Stimulated activated CD8-positive, alpha-beta memory T cell treated with anti-CD3 and anti-CD28 coated beads, Interleukin-4, amount 100 ng/mL, for 24 hours (primary cell): ENCODE data around the gene PLIN1.
"Not testable (repeated sequence)": the region's sequence is repeated elsewhere in the genome, so short reads cannot be mapped to it uniquely, and the experiment has no call there.

Source experiments
- DNase-seq: peaks from one replicate; pipeline ENCODE4 v3.0.0-alpha.2; 2020; ENCODE audit warnings: low read depth

The PLIN1 gene, protein sequence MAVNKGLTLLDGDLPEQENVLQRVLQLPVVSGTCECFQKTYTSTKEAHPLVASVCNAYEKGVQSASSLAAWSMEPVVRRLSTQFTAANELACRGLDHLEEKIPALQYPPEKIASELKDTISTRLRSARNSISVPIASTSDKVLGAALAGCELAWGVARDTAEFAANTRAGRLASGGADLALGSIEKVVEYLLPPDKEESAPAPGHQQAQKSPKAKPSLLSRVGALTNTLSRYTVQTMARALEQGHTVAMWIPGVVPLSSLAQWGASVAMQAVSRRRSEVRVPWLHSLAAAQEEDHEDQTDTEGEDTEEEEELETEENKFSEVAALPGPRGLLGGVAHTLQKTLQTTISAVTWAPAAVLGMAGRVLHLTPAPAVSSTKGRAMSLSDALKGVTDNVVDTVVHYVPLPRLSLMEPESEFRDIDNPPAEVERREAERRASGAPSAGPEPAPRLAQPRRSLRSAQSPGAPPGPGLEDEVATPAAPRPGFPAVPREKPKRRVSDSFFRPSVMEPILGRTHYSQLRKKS

DNA sequence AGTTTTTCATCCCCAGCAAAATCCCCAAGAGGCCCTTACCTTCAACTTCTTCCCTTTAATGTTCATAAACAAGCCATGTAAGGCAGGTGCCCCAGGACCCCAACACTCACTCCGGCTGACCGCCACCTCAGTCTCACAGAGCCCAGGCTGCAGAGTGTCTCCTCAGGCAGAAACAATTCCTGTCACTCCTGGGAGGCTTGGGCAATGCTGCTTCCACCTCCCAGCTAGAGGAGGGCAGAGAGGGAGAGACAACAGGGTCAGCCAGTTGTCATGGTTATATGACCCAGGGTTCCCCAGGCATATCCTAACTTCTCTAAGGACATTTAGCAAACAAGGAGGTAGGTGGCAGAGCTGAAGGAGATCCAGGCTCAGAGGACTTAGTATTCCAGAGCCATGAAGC, at the start of gene PLIN1:
Gene PLIN1 (minus strand): TSS at position 156 of the 400 bp plus-strand sequence. CDS start 1,878 bp downstream, outside the sequence.
- DNase-seq, result no peak

DNA sequence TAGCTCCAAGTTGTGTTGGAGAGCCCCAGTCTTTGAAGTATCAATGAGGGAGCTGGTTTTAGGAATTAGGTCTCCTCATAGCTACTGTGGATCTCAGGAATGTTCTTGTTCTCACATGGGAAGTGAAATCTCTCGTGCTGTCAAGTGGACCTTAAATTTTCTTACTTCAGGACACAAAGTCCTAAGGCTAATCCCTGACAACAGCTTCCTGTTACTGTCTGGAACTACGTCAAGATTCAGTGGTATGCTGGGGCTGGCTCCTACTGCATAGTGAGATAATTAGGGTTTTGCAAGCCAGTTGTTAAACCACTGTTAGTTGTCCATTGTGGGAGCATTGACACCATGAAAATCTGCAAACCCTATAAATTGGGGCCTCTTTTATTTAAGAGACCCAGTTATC, 49.1 kb upstream of the PLIN1 start:
- no peak for DNase-seq

DNA sequence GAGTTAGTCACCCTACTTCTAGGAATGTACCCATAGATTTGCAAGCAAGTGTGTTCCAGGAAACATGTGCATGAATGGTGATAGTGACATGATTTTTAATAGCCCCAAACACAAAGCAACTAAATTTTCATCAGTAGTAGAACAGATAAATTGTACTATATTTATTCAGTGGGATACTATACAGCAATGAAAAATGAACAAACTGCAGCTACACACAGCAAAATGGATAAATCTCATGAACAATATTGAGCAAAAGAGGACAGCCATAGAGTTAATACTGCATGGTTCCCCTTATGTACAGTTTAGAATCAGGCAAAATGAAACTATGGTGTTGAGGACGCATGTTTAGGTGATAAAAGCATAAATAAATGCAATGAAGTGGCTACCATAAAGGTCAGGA, 45.9 kb upstream of the PLIN1 start:
- no peak for DNase-seq

DNA sequence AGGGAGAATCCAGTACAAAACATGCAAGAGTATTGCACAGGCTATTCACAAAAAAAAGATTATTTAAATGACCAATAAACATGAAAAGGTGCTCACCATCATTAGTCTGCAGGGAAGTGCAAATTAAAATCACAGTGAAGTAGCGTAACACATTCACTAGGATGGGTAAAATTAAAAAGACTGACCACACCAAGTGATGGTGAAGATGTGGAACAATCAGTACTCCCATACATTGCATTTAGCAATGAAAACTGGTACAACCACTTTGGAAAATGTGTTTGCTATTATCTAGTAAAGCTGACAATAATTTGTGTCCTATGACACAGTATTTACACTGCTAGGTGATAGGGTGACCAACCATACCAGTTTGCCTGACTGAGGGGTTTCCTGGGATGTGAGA, 45.5 kb upstream of the PLIN1 start:
- DNase-seq, result no peak

DNA sequence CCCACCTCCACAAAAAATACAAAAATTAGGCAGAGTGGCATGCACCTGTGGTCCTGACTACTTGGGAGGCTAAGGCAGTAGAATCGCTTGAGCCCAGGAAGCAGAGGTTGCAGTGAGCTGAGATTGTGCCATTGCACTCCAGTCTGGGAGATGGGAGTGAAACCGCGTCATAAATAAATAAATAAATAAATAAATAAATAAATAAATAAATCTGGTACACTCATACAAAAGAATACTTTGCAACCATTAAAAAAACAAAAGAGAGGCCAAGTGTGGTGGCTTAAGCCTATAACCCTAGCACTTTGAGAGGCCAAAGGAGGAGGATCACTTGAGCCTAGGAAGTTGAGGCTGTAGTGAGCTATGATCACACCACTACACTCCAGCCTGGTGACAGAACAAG, 43.9 kb upstream of the PLIN1 start:
- DNase-seq, result no peak

DNA sequence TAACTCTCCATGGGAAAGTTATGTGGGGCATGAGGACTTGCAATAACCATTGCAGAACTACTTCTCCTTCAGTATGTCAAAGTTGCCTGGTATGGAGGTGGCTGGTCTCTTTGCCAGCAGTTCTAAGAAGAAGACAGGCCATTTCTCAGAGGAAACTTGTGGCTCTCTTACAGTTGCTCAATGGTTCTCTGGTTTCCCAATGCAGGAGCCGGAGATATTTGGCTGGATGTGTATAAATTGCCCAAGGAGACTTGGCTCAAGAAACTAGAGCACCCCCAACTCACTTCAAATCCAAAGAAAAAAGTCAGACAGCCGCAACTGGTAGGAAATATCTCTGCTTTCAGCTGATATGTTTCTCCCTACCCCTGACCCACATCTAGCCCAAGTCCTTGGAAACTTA, 35.6 kb upstream of the PLIN1 start:
- no peak for DNase-seq

DNA sequence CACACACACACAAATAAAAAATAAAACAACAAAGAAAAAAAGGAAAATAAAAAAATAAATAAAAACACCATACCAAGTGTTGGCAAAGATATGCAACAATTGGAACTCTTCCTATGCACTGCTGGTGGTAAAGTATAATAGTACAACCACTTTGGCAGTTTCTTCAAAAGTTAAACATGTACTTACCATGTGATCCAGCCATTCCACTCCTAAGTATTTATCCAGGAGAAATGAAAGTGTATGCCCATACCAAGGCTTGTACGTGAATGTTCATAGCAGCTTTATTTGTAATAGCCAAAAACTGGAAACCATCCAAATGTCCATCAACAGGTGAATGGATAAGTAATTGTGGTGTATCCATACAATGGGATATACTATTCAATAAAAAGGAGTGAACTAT, 28.4 kb upstream of the PLIN1 start:
- DNase-seq, result no peak

DNA sequence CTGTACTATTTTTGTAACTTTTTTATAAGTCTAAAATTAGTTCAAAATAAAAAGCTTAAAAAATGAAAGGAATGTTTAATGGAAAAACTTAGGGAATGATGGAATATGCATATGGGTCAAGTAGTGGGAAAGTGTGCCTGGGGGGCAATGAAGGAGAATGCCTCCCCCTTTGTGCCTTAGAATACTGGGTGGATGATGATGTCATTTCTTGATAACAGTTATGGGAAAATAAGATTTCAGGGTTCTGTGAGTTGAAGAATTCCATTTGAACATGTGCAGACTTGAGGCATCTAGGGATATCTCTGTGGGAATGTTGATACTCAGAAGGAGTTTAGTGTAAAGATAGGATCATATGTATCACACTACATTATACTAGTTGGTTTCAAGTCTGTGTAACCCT, 25.2 kb upstream of the PLIN1 start:
- no peak for DNase-seq

DNA sequence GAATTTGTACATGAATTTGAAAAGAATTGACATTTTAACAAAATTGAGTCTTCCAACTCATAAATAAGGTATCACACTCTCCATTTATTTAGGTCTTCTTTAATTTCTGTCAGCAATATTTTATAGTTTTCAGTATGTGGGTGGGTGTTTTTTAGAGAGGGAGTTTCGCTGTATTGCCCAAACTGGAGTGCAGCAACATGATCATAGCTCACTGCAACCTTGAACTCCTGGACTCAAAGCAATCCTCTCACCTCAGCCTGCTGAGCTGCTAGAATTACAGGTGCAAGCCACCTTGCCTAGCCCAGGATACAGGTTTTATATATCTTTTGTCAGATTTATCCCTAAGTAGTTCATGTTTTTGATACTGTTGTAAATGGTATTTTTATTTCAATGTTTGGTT, 16.0 kb upstream of the PLIN1 start:
- no peak for DNase-seq

DNA sequence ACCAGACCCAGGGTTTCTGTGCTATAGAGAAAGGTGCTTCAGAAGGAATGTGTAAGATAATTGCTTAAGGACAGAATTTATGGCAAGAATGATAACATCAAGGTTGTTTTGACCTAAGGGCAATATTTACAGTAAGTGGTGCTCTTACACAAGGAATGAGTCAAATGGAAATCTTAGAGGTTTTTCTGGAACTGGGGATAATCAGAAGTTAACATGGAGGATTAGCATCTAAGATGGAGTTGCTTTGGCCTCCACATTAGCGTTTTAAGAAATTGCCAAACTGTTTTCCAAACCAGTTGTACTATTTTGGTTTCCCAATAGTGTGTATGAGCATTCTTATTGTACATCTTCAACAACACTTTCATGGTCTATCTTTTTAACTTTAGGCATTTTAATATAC, 14.5 kb upstream of the PLIN1 start:
- no peak for DNase-seq

DNA sequence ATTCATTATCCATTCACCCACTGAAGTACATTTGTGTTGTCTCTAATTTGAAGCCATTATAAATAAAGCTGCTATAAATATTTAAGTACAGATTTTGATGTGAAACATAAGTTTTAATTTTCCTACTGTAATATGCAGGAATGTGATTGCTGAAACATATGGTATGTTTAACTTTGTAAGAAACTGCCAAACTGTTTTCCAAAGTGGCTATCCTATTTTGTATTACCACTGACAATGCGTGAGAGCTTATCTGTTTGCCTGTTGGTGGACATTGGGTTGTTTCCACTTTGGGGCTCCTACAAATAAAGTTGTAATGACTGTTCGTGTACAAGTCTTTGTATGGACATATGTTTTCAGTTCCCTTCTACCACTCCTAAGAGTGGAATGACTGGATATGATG, 13.9 kb upstream of the PLIN1 start:
- DNase-seq, result no peak

DNA sequence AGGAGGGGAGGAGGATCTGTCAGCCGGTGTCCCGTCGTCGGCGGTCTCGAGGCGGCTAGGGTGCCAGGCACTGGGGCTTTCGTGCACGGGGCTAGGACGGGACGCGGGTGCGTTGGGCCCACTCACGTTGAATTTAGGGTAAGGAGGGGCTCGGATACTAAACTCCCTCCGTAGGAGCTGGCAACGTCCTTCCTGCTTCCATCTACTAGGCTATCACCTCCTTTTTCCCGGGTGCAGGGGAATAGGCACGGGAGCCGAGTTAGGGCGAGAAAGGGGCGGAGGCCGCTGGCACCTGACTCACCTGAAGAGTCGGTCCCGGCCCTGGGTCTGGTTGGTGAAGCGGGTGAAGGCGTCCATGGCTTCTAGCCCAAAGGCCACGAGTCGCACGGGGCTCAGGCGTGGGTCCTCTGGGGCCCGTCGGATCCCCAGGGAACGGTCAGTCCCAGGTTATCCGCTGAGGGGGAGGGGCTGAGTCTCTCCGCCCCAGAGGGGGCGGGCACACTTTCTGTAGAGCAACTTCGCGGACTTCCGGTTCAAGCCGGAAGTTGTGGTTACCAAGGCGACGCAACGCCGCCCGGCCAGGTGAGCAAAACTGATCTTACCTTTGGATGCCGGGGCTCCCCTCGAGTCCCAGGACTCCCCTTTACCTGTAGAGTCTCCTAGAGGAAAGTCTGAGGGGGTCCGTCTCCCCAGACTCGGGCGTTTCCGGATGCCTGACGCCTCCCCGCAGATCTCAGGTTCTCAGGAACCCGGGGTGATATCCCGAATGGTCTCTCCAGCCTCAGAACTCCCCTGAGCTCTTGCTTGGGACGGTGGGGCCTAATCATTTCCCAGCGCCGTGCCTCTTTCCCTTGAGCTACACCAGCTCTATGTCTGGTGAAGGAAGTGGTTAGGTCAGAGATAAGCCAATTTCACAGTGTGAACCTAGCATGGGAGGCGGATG, 11.4 kb upstream of the PLIN1 start, which contains the start of the genes PEX11A and WDR93:
Gene PEX11A (minus strand): TSS at position 479 of the 943 bp plus-strand sequence. CDS start 122 bp downstream, at position 357.
Gene WDR93 (plus strand): TSS at position 536 of the 943 bp plus-strand sequence. CDS start 10,936 bp downstream, outside the sequence.
- peak; percentile 58 for DNase-seq

DNA sequence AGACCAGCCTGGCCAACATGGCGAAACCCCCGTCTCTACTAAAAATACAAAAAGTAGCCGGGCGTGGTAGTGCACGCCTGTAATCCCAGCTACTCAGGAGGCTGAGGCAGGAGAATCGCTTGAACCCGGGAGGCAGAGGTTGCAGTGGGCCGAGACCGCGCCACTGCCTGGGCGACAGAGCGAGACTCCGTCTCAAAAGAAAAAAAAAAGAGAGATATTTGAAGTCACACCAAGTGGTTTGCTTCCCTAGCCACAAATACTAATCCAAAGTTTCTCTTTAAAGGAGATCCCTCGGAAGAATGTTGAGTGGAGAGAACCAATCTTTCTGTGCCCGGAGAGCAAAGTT, 10.7 kb upstream of the PLIN1 start:
- not testable (repeated sequence) for DNase-seq

DNA sequence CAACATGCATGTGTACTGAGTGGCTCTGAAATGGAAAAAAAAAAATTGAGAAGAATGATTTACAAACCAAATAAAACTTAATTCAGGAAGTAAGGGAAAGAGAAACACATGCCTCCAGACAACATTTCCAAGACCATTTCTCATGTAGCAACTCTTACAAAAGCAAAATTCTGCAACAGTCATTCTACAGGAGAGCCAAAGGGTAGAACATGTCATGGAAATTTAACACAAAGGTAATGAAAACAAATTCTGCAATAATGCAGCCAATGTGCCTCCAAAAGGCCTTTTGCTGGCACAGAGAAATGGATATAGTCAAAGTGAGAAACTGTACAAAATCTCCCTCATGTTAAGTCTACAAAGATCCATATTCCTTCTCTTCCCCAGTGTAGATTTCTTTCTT, 7.4 kb upstream of the PLIN1 start:
- no peak for DNase-seq

DNA sequence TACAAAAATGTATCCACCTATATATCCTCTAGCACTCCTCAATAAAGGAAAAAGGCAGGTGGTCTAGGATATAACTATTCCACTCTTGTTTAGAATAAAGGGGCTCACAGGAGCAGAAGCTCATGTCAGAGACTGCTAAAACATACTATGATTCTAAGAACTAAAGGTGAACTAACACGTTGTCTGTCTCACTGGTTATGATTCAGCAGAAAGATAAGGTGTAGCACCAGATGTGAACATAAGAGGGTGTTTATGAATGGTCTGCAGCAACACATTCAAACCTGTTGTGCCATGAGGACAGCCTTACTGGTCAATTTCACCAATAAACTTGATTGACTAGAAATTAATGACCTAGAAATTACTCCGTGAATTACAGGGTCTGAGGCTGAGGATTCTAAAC, 6.8 kb upstream of the PLIN1 start:
- DNase-seq, result no peak

DNA sequence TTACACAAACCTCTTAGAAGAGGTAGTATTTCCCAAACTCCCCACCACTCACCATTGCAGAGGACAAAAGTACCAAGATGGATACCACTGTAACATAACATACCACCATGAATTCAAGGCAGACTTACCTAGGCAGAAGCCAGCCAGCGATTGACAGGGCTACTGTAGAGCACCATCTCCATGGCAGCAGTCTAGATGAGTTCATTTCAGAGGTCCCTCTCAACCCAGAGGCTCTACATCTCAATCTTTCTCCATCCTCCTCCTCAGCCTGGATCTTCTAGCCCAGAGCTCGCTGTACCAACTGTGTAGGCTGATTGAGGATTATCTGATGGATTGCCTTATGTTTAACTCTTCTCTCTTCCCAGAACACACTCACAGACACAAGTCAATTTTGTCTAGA, 2.0 kb upstream of the PLIN1 start:
- DNase-seq, result no peak

DNA sequence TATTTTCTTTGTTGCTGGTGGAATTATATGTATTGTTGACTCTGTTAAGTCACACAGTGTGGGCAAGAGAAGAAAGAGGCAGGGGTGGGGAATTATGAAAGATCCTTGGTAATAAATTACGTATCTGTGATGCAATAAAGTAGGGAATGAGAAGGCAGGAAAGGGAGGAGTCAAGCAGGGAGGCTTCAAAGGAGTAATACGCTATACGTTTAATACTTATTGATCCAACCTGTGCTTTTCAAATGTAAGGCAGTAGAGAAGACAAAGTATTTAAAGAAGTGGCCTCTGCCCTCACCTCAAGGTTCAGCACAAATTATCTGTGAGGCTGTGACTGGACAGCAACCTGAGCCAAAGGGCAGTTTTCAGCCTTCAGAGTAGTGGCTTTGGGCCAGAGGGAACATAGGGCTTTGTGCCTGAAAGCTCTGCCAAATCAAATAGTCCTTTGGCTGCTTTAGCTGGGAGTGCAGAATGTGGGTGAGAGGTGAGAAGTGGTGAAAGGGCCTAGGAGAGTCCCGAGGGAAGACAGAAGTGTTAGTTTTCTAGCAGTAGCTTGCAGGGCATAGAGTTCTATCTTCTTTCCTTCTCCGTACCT, 1.2 kb upstream of the PLIN1 start:
- DNase-seq, result no peak

DNA sequence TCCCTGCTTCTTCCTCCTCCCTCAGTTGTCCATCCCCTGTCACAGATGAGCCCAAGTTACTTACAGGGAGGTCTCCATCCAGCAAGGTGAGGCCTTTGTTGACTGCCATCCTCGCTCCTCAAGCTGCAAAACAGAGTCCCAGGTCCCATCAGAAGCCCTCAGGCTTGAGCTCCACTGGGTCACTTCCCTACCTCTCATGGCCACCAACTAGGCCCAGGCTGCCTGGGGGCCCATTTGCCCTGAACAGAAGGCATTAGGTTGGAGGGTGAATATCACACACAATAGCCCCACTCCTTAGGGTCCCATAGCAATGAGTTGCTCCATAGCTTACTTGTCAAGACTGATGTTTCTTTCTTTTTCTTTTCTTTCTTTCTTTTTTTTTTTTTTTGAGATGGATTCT, 1.8 kb downstream of the PLIN1 start:
- no peak for DNase-seq

DNA sequence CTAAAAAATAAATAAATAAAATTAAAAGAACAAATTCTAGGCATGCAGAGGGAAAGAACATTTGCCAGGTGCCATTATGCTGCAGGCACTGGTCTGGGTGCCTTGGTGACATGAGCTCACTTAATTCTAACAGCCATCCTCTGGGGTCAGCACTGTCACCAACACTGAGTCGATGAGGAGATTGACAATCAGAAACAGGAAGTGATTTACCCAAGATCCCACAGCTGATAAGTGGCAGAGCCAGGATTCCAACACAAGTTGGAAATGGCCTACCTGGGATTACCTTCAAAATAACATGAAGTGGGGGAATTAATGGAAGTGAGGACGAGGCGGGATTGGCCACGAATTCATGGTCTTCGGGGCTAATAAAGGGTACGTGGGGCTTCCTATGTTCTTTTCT, 3.6 kb downstream of the PLIN1 start:
- DNase-seq, result no peak

DNA sequence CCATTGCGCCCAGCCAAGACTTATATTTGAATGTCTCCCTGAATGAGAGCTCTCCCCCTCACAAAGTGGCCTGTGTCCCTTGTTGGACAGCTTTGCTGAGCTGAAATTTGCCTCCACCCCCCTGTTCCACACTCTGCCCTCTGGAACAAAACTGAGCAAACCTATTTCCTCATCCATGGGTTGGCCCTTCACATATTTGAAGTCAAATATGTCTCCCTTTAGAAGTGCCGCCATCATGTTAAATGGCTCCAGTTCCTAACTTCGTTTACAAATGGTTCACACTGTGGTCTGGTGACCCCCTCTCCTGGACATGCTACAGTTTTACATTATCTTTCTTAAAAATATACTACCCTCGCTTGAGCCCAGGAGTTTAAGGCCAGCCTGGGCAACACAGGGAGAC, 4.6 kb downstream of the PLIN1 start:
- no peak for DNase-seq

DNA sequence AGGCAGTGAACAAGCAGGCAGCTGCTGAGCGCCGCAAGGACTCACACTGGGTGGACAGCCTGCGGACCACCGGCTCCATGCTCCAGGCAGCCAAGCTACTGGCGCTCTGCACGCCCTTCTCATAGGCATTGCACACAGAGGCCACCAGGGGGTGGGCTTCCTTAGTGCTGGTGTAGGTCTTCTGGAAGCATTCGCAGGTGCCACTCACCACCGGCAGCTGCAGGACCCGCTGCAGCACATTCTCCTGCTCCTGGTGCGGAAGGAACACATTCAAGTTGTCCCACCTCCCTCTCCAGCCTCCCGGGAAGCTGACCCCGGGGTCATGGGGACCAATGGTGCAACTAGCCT, 6.0 kb downstream of the PLIN1 start:
- no peak for DNase-seq
